ENCODE measurements around the gene TTN.
"Not testable (repeated sequence)": the region's sequence is repeated elsewhere in the genome, so short reads cannot be mapped to it uniquely, and the experiment has no call there.

TTN gene

GRCh38 chr2:178732913-178733312, 74.3 kb downstream of the TTN start:
- DNase-seq = no peak

- DNase-seq = no peak
Observed at GRCh38 chr2:178731300-178731699, 75.9 kb downstream of the TTN start.

DNA sequence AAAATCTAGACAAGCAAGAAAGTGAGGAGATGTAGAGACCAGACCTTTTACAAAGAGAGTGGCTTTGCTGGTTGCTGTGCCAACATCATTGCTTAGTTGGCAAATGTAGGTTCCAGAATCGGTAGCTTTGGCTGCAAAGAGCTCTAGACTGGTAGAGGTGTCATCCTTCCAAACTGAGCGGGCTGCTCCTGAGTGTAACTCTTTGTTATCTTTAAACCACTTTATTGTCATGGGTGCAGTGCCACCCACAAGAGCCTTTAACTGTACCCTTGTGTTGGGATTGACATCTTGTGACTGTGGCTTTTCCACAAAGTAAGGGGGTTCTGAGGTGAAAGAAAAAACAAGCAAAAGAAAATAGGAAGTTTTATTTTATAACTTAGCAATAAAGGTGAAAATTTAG, 77.2 kb downstream of the TTN start:
- no peak for DNase-seq

DNA sequence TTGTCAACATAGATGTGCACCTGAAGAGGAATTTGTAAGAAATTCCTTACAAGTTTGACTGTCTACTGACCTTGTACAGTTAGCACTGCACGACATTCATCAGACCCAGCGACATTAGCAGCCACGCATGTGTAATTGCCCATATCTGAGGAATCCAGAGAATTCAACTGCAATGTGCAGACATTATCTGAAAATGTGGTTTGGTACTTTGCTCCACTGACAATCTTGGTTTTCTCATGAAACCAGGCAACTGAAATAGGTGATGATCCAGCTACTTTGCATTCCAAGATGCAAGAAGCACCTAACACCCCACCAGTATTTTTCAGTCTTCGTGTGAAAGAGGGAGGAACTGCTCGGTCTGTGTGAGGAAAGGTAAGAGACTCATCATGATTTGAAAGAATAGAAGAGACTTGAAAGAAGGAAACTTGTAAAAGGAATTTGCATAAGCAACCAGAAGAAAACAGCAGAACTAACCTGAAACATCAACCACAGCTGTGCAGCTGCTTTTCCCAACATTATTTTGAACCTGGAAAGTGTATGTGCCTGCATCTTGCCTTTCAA, 83.4 kb downstream of the TTN start:
- no peak for DNase-seq

GRCh38 chr2:178722296-178722695, 84.9 kb downstream of the TTN start:
- no peak for DNase-seq

DNA sequence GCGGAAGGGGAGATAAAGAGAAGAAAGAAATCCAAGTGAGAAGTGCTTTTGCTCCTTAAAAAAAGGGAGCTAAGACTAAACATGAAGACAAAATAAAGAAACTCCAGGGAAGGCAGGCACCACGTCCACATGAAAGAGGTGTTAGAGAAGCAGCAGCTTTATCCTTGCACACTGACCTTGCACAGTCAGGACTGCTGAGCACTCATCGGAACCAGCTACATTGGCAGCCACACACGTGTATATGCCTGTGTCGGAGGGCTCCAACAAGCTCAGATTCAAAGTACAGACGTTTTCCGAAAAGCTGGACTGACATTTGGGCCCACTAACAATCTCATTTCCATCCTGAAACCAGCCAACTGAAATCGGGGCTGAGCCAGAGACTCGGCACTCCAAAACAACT, 88.2 kb downstream of the TTN start:
- DNase-seq = no peak

DNA sequence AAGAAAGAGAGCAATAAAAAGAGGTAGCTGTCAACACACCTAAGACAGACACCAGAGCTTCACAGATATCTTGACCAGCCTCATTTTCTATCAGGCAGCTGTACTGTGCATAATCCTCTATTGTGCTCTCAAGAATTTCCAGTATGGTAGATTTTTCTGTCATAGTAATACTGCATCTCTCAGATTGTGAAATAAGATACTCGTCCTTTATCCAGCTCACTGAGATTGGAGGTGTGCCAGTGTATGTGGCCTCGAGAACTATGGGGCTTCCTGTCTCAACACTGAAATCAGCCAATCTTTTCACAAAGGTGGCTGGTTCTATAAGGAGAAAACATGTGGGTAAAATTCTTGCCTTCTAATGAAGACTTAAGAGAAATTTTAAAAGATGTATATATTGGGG, 88.9 kb downstream of the TTN start:
- DNase-seq = no peak

DNA sequence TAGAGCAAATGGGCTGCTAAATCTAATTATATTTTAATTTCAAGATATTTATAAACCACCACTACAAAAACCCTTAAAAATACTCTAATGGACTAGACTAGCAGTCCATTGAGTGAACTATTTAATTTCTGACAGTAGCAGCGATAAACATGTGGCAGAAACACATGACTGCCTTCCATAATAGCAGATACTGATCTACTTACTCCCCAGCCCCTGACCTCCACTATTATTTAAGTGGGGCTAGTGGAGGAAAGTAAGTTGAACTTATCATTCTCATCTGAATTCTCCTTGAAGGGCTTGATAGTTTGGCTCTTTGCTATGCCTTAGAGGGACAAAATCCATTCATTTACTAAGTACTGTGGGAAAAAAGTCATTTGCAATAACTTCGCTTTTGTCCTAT, 90.8 kb downstream of the TTN start:
- DNase-seq = no peak

GRCh38 chr2:178715366-178715765, 91.9 kb downstream of the TTN start:
- DNase-seq = no peak

DNA sequence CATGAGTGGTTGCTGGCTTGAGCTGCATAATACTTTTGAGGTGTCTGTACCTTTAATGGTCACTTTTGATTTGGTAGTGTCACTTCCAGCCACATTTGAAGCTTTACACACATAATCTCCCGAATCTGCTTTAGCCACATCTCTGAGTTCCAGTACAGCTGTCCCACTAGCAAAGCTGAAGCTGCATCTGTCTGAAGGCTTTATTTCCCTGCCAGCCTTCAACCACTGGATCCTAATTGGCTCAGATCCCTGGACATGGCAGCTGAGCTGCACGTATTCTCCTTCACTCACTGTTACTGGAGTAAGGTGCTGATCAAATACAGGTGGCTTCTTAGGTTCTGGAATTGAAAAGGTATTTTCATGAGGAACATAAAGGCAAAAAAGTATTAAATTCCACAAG, 99.7 kb downstream of the TTN start:
- no peak for DNase-seq

DNA sequence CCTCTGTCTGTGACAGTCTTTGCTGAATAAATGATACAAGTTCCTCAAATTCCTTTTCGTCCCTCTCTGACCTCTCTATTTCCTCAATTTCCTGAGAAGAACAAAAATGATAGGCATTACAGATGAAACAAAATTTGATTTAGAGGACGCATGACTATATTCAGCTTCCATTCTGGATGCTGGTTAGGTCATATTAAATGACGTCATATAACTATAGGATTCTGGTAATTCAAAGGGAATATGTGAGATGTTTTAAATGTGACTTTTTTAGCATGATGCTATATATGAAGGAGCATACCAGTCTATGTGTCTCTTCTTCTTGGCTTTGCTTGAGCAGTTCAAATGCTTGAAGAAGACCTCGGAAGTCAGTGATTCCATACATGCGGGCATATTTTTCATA, 102.3 kb downstream of the TTN start:
- no peak for DNase-seq

DNA sequence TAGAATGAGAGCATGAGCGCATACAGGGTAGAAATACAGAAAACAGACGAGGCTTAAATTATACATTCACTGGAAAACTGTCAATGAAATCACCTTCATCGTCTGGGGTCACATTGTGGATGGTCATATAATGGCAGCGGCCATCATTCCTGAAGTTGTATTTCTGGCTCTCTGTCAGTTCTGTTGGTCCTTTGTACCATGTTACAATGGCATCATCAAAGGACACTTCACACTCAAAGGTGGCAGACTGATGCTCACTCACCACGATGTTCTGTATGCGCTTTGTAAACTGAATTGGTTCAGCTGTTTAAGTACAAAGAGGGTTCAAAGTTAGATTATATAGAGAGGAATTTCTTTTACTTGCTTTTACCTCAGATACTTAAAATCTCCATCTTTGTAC, 104.9 kb downstream of the TTN start:
- DNase-seq = no peak

- DNase-seq = no peak
Observed at GRCh38 chr2:178700922-178701342, 106.3 kb downstream of the TTN start.

DNA sequence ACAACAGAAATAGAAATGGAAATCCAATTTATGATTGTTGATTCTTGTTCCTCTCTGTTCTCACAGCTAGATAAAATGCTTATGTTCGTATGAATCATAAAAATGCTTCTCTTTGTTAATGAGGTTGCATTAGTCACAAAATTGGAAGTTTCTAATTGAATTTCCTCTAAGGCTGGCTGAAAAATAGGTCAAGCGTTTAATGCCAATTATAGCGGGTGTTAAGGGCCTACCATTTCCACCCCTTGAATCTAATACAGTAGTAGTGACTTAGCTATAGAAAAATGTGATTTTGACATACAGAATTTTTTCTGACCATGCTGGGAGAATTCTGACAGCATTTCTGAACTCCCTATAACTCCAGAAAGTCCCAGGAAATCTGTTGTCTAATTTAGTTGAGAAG, 107.1 kb downstream of the TTN start:
- no peak for DNase-seq

DNA sequence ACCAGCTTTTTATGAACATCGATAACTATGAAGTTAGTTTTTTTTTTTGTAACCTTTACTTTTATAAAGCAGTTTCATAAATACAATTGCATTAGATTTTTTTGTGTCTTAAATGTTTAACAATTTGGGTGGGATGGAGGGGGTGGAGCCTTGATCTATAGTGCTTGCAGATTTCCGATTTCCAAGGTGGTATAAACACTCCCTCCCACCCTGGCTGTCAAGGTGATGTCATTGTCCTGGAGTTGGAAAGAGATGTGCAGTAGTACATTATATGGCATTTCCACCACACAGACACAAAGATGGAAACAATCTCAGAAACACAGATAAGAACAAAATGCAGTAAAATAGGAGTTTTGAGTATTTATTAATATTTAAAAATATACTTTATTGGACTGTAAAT, 114.4 kb downstream of the TTN start:
- no peak for DNase-seq

DNA sequence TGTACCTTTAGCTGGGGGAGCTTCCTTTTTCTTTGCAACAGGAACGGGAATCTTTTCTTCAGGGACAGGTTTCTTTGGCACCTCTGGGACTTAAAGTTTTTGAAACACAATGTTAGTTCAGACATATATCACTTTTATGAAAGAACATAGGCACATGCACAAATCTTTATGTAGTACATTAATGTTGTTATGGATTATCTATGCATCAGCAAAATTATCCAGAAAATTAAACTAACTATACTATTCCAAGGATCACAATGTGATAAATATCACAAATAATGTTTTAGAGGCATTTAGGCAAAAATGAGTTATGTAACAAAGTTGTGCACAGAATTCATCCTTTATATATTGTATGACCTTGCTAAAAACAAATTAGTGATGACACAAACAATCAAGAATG, 117.4 kb downstream of the TTN start:
- DNase-seq = no peak

DNA sequence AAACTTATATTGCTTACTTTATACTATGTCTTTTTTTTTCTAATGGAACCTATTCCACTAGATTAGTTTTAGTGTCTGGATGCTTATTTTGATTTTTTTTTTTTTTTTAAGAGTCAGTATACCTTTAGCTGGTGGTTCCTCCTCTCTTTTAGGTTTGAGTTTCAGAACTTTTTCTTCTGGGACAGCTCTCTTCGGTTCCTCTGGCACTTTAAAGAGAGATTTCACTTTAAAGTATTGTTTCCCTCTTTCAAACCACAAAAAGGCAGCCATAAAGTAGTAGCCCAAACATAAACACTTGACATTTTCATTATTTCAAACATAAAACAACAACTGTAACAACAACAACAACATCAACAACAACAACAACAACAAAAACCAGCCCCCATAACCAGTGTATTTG, 123.3 kb downstream of the TTN start:
- DNase-seq = no peak

- no peak for DNase-seq
Observed at GRCh38 chr2:178681081-178681480, 126.1 kb downstream of the TTN start.

DNA sequence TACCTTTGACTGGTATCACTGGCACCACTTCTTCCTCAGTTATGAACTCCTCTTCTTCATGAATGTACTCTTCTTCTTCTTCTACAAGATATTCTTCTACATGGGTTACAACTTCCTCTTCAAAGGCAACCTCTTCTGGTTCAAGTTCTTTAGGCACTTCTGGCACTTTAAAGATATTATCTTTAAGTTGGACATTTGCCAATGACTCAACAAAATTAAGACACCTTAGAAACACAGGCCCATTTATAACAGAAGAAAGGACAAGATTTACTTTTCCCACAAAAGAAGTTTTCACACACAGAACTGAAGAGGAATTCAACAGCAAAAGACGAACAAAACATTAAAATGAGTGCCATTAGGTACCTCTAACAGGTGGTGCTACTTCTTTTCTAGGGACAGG, 127.3 kb downstream of the TTN start:
- DNase-seq = no peak

DNA sequence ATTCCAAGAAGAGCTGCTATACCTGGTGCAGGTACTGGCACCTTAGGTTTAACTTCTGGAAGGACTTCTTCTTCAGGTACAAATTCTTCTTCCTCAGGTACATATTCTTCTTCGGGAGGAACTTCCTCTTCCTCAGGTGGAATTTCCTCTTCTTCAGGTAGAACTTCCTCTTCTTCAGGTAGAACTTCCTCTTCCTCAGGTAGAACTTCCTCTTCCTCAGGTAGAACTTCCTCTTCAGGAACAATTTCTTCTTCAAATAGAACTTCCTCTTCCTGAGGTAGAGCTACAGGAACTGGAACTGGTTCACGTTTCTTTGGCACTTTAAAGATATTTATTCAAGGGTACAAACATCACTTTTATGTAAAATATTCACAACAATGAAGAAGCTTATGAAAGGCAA, 129.6 kb downstream of the TTN start:
- no peak for DNase-seq

GRCh38 chr2:178676046-178676445, 131.2 kb downstream of the TTN start:
- no peak for DNase-seq

DNA sequence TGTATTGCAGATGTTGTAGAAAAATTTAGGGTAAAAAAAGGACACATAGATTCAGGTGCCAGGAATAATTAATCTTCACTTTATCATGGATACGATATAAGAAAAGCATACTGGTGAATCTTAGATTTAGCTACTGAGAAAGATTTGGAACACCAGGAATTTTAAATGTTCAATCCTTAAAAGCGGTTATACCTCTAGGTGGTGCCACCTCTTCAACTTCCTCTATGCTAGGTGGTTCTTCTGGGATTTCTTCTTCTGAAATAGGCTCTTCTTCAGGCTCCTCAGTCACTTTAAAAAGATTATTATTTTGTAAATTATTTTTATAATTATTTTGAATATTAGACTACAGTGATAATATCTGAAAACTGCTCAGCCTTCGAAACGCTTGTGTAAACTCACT, 133.1 kb downstream of the TTN start:
- DNase-seq = no peak

- no peak for DNase-seq
Observed at GRCh38 chr2:178666458-178666857, 140.8 kb downstream of the TTN start.

DNA sequence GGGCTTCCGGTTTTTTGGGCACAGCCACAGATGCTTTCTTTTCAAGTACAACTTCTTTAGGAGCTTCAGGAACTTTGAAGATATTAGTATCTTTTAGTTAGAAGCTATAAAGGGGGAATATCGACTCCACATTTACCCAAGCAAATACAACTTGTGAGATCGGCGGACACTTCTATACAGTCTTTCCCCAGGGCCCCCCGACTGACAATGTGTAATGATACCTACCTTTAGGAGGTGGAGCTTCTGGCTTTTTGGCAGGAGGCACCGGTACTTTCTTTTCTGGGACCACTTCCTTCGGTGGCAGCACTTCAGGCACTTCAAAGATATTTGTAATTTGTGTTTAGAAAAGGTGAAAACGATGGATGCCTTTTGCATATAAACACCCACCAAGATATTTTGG, 148.7 kb downstream of the TTN start:
- not testable (repeated sequence) for DNase-seq

GRCh38 chr2:178650554-178650953, 156.7 kb downstream of the TTN start:
- DNase-seq = no peak

- no peak for DNase-seq
Observed at GRCh38 chr2:178644919-178645318, 162.3 kb downstream of the TTN start.

Data from GOT3 (cell line).